ENCODE results near the gene LGALS14.

The LGALS14 gene

DNA sequence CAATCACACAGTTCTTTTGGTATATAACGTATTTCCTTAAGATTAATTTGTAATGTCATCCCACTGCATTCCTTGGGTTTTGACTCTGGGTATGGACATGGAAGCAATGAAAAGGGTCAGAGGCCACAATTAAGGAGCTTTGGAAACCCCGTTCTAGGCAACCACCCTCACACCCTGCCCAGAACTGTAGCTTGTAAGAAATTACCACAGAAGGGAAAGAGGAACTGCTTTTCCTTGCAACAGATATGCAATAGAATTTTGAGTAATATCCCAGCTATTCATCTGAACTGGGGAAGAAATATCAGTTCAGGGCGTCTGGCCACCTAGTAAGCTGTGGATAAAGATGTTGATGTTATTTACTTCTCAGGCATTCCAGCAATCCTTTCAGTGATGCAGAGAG, 34.5 kb downstream of the LGALS14 start:
- Histone ChIP-seq H3K27me3 (ENCODE audit: control insufficient read depth in 3 of 3, insufficient read depth in 3 of 3, low read depth in 1 of 3, low read length in 3 of 3) (peaks cover 0 to 11% (median 2%) of the 10 kb centered on the region in 3 experiments), H3K4me2 (ENCODE audit: insufficient read depth, low read length, poor library complexity, severe bottlenecking) (no peak overlapping the region), H3K79me1 (ENCODE audit: low read depth, low read length) (no peaks in the 10 kb centered on the region), H2BK12ac (ENCODE audit: low read length) (no peak overlapping the region), H3K4me3 (ENCODE audit: low read length in 2 of 2) (no peak overlapping the region), H2BK5ac (ENCODE audit: low read length) (no peak overlapping the region), H3K9ac (ENCODE audit: low read depth, low read length, poor library complexity) (no peak overlapping the region), H4K8ac (ENCODE audit: low read depth, low read length) (no peak overlapping the region), H3K4ac (ENCODE audit: low read length) (no peak overlapping the region), H2BK120ac (ENCODE audit: low read depth, low read length) (no peak overlapping the region), H3K14ac (ENCODE audit: low read length) (no peak overlapping the region), H3K4me1 (ENCODE audit: control insufficient read depth in 2 of 2, insufficient read depth in 1 of 2, low read depth in 1 of 2, low read length in 2 of 2) (no peaks in the 10 kb centered on the region), H3K9me3 (replicated peaks in 1 of 2; ENCODE audit: control insufficient read depth in 2 of 2, insufficient read depth in 1 of 2, low read depth in 1 of 2, low read length in 2 of 2) (no peaks in the 10 kb centered on the region), H3K27ac (replicated peaks; ENCODE audit: low read length) (no peak overlapping the region), H2AFZ (ENCODE audit: low read length) (no peak overlapping the region), H2BK15ac (ENCODE audit: low read length) (no peak overlapping the region), H2AK5ac (ENCODE audit: low read depth, low read length) (no peak overlapping the region), H4K91ac (ENCODE audit: low read depth, low read length, poor library complexity) (no peak overlapping the region), H3K23ac (ENCODE audit: low read depth, low read length, poor library complexity) (no peak overlapping the region), H3K36me3 (replicated peaks in 1 of 2; ENCODE audit: control insufficient read depth in 2 of 2, insufficient read depth in 2 of 2, low read length in 2 of 2) (no peaks in the 10 kb centered on the region), H3K18ac (ENCODE audit: low read length) (no peak overlapping the region)
- DNase-seq (ENCODE audit: low spot score): no peak
- WGBS, 2 donors (ENCODE audit: extremely low coverage in 2 of 2, insufficient read length in 2 of 2, insufficient replicate concordance in 1 of 2): no CpG with 5 or more reads among the region's 3 CpGs

DNA sequence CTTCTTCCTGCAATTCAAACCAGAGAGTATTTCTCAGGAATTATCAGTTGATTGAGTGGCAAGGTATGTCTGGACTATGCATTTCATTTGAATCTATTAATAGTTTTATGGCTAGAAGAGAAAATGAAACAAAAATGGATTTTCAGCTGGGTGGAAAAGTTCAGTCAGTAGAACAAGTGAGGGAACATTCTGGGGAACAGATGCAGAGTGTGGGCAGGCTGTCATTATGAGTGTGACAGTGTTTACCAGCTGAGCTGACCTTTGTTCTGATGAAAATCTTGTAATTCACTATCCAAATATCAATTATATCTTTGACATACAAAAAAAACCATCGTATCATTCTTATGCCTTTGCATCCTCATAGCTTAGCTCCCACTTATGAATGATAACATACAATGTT, 36.1 kb downstream of the LGALS14 start:
- whole genome bisulfite sequencing, 2 donors (ENCODE audit: extremely low coverage in 2 of 2, insufficient read length in 2 of 2, insufficient replicate concordance in 1 of 2): no CpG with 5 or more reads among the region's 1 CpG

DNA sequence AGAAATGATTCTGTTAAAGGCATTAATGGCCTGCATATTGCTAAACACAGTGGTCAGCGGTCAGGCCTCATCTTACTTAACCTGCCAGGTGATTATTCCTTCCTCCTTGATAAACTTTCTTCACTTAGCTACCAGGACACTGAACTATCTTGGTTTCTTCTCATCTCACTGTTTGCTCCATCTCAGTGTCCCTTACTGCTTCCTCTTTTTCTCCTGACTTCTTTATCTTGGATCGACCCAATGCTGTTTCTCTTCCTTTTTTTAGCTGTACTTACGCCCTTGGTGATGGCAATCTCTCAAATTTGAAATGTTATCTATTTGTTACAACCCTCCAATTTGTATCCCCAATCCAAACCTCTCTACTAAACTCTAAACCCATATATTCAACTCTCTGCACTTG, 41.4 kb downstream of the LGALS14 start:
- H3K9ac ChIP-seq (ENCODE audit: low read depth, low read length, poor library complexity): no peak overlapping the region
- no peak overlapping the region for H4K8ac ChIP-seq (ENCODE audit: low read depth, low read length)
- H2BK120ac ChIP-seq (ENCODE audit: low read depth, low read length): no peak overlapping the region
- no CpG with 5 or more reads among the region's 3 CpGs for WGBS, 2 donors (ENCODE audit: extremely low coverage in 2 of 2, insufficient read length in 2 of 2, insufficient replicate concordance in 1 of 2)
- H4K91ac ChIP-seq (ENCODE audit: low read depth, low read length, poor library complexity): no peak overlapping the region
- H2AK5ac ChIP-seq (ENCODE audit: low read depth, low read length): no peak overlapping the region
- H2AFZ ChIP-seq (ENCODE audit: low read length): no peak overlapping the region
- H3K4ac ChIP-seq (ENCODE audit: low read length): no peak overlapping the region
- H2BK15ac ChIP-seq (ENCODE audit: low read length): no peak overlapping the region
- H3K18ac ChIP-seq (ENCODE audit: low read length): no peak overlapping the region
- no peaks in the 10 kb centered on the region for H3K9me3 ChIP-seq (replicated peaks in 1 of 2; ENCODE audit: control insufficient read depth in 2 of 2, insufficient read depth in 1 of 2, low read depth in 1 of 2, low read length in 2 of 2)
- no peak overlapping the region for H2BK5ac ChIP-seq (ENCODE audit: low read length)
- no peak for DNase-seq (ENCODE audit: low spot score)
- no peak overlapping the region for H3K27ac ChIP-seq (replicated peaks; ENCODE audit: low read length)
- H3K4me3 ChIP-seq (ENCODE audit: low read length in 2 of 2): no peak overlapping the region
- H3K4me2 ChIP-seq (ENCODE audit: insufficient read depth, low read length, poor library complexity, severe bottlenecking): no peak overlapping the region
- no peak overlapping the region for H2BK12ac ChIP-seq (ENCODE audit: low read length)
- no peaks in the 10 kb centered on the region for H3K36me3 ChIP-seq (replicated peaks in 1 of 2; ENCODE audit: control insufficient read depth in 2 of 2, insufficient read depth in 2 of 2, low read length in 2 of 2)
- peaks cover 0 to 5% (median 0%) of the 10 kb centered on the region in 3 experiments for H3K27me3 ChIP-seq (ENCODE audit: control insufficient read depth in 3 of 3, insufficient read depth in 3 of 3, low read depth in 1 of 3, low read length in 3 of 3)
- H3K4me1 ChIP-seq (ENCODE audit: control insufficient read depth in 2 of 2, insufficient read depth in 1 of 2, low read depth in 1 of 2, low read length in 2 of 2): no peaks in the 10 kb centered on the region
- H3K23ac ChIP-seq (ENCODE audit: low read depth, low read length, poor library complexity): no peak overlapping the region
- H3K79me1 ChIP-seq (ENCODE audit: low read depth, low read length): no peaks in the 10 kb centered on the region
- no peak overlapping the region for H3K14ac ChIP-seq (ENCODE audit: low read length)

More for the DNA sequence above, 36.1 kb downstream of the LGALS14 start:
- Histone ChIP-seq H3K27me3 (ENCODE audit: control insufficient read depth in 3 of 3, insufficient read depth in 3 of 3, low read depth in 1 of 3, low read length in 3 of 3) (peaks cover 0 to 11% (median 2%) of the 10 kb centered on the region in 3 experiments), H2BK5ac (ENCODE audit: low read length) (no peak overlapping the region), H2BK12ac (ENCODE audit: low read length) (no peak overlapping the region), H4K91ac (ENCODE audit: low read depth, low read length, poor library complexity) (no peak overlapping the region), H3K4me3 (ENCODE audit: low read length in 2 of 2) (no peak overlapping the region), H3K18ac (ENCODE audit: low read length) (no peak overlapping the region), H3K27ac (replicated peaks; ENCODE audit: low read length) (no peak overlapping the region), H3K79me1 (ENCODE audit: low read depth, low read length) (no peaks in the 10 kb centered on the region), H2AK5ac (ENCODE audit: low read depth, low read length) (no peak overlapping the region), H2AFZ (ENCODE audit: low read length) (no peak overlapping the region), H3K36me3 (replicated peaks in 1 of 2; ENCODE audit: control insufficient read depth in 2 of 2, insufficient read depth in 2 of 2, low read length in 2 of 2) (no peaks in the 10 kb centered on the region), H4K8ac (ENCODE audit: low read depth, low read length) (no peak overlapping the region), H2BK15ac (ENCODE audit: low read length) (no peak overlapping the region), H3K4ac (ENCODE audit: low read length) (no peak overlapping the region), H3K4me1 (ENCODE audit: control insufficient read depth in 2 of 2, insufficient read depth in 1 of 2, low read depth in 1 of 2, low read length in 2 of 2) (no peaks in the 10 kb centered on the region), H3K23ac (ENCODE audit: low read depth, low read length, poor library complexity) (no peak overlapping the region), H2BK120ac (ENCODE audit: low read depth, low read length) (no peak overlapping the region), H3K9me3 (replicated peaks in 1 of 2; ENCODE audit: control insufficient read depth in 2 of 2, insufficient read depth in 1 of 2, low read depth in 1 of 2, low read length in 2 of 2) (no peaks in the 10 kb centered on the region), H3K4me2 (ENCODE audit: insufficient read depth, low read length, poor library complexity, severe bottlenecking) (no peak overlapping the region), H3K9ac (ENCODE audit: low read depth, low read length, poor library complexity) (no peak overlapping the region), H3K14ac (ENCODE audit: low read length) (no peak overlapping the region)
- DNase-seq (ENCODE audit: low spot score): no peak

DNA sequence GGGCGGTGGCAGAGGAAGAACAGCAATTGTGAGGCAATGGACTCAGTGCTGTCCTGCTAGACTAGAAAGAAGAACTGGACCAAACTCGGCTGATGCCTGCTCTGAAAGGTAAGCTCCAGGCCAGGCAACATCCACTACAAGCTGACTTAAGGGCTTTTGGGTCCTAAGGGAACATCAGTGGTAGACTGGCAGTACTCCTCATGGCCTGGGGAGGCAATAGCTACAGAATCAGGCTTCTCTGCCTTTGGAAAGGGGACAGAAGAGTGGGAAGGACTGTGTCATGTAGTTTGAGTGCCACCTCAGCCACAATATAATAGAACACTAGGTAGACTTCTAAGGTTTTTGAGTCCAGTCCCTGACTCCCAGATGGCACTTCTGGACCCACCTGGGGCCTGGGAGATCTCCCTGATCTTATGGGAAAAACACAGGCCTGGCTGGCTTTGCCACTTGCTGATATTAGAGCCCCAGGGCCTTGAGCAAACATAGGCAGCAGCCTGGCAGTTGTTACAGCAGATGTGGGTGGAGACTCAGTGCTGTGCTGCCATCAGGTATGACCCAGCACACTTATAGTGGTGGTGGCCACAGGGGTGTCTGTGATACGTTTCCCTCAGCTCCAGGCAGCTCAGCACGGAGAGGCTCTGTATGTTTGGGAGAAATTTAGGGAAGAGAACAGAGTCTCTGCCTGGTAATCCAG, 42.7 kb downstream of the LGALS14 start:
- Histone ChIP-seq H2AK5ac (ENCODE audit: low read depth, low read length) (no peak overlapping the region), H3K36me3 (replicated peaks in 1 of 2; ENCODE audit: control insufficient read depth in 2 of 2, insufficient read depth in 2 of 2, low read length in 2 of 2) (no peaks in the 10 kb centered on the region), H4K8ac (ENCODE audit: low read depth, low read length) (no peak overlapping the region), H2BK120ac (ENCODE audit: low read depth, low read length) (no peak overlapping the region), H3K23ac (ENCODE audit: low read depth, low read length, poor library complexity) (no peak overlapping the region), H3K9me3 (replicated peaks in 1 of 2; ENCODE audit: control insufficient read depth in 2 of 2, insufficient read depth in 1 of 2, low read depth in 1 of 2, low read length in 2 of 2) (no peaks in the 10 kb centered on the region), H2BK12ac (ENCODE audit: low read length) (no peak overlapping the region), H3K4me2 (ENCODE audit: insufficient read depth, low read length, poor library complexity, severe bottlenecking) (no peak overlapping the region), H3K14ac (ENCODE audit: low read length) (no peak overlapping the region), H2AFZ (ENCODE audit: low read length) (no peak overlapping the region), H3K4ac (ENCODE audit: low read length) (no peak overlapping the region), H2BK5ac (ENCODE audit: low read length) (no peak overlapping the region), H3K4me1 (ENCODE audit: control insufficient read depth in 2 of 2, insufficient read depth in 1 of 2, low read depth in 1 of 2, low read length in 2 of 2) (no peaks in the 10 kb centered on the region), H3K4me3 (ENCODE audit: low read length in 2 of 2) (no peak overlapping the region), H3K9ac (ENCODE audit: low read depth, low read length, poor library complexity) (no peak overlapping the region), H3K18ac (ENCODE audit: low read length) (no peak overlapping the region), H2BK15ac (ENCODE audit: low read length) (no peak overlapping the region), H4K91ac (ENCODE audit: low read depth, low read length, poor library complexity) (no peak overlapping the region), H3K79me1 (ENCODE audit: low read depth, low read length) (no peaks in the 10 kb centered on the region), H3K27ac (replicated peaks; ENCODE audit: low read length) (no peak overlapping the region), H3K27me3 (ENCODE audit: control insufficient read depth in 3 of 3, insufficient read depth in 3 of 3, low read depth in 1 of 3, low read length in 3 of 3) (peaks cover 0 to 12% (median 0%) of the 10 kb centered on the region in 3 experiments)
- no CpG with 5 or more reads among the region's 4 CpGs for WGBS, 2 donors (ENCODE audit: extremely low coverage in 2 of 2, insufficient read length in 2 of 2, insufficient replicate concordance in 1 of 2)
- DNase-seq (ENCODE audit: low spot score): no peak

All from neuronal stem cell (in vitro differentiated cells).